Parietal lobe (tissue), 2 donors: ENCODE measurements around the gene CMYA5. TPM values are rescaled to one million over a fixed set of nuclear protein-coding genes. Genes with fewer than 3 reads are reported as not detected.

Experiments
- small RNA-seq: library from RNA; depleted of rRNA; stranded (forward); fragments of <200 nt; gene quantifications from one replicate; pipeline ENCODE3, GENCODE V24; 2014; ENCODE audit warnings: low replicate concordance
- total RNA-seq: library from RNA; depleted of rRNA; stranded (reverse); fragments of >200 nt; gene quantifications from one replicate; pipeline ENCODE4 v1.2.3, GENCODE V29; 2014

Gene CMYA5
- total RNA-seq = 2.5 TPM

GRCh38 chr5:79689541-79690466 is at the start of gene CMYA5:
TSS of gene CMYA5 (plus strand) at chr5:79689836. CDS start at chr5:79689908, 72 bp downstream.

Small RNA genes within 50 kb of the gene (small RNA-seq; reads per million reads assigned to genes)
- not detected for gene AC008496.1

Other genes with a start within 250 kb of the CMYA5 start
- 79.8 TPM for gene HOMER1, start 175.7 kb upstream of the CMYA5 start, total RNA-seq
- gene TENT2, start 77.4 kb upstream of the CMYA5 start, total RNA-seq = 165 TPM